T-helper 1 cell treated with Interleukin-12 subunit alpha and Interleukin-12 subunit beta and Interleukin-4 antibody, amounts not matched to agents 30 μg/mL and 1 μg/mL, for 36 hours (primary cell): ENCODE measurements around the gene MMRN1.

ENCODE experiments used
- H3K27ac Mint-ChIP-seq: one replicate; pipeline ENCODE4 v1.8.0; 2021; ENCODE audit warnings: mild to moderate bottlenecking, mixed read lengths
- H3K27me3 Mint-ChIP-seq: one replicate; pipeline ENCODE4 v1.8.0; 2021; ENCODE audit warnings: low read depth, mixed read lengths
- H3K36me3 Mint-ChIP-seq: one replicate; pipeline ENCODE4 v1.8.0; 2021; ENCODE audit warnings: low read depth, mixed read lengths
- H3K4me1 Mint-ChIP-seq: one replicate; pipeline ENCODE4 v1.8.0; 2021; ENCODE audit warnings: low read depth, mixed read lengths
- H3K4me3 Mint-ChIP-seq: one replicate; pipeline ENCODE4 v1.8.0; 2021; ENCODE audit warnings: mild to moderate bottlenecking, moderate library complexity, mixed read lengths
- H3K9me3 Mint-ChIP-seq: one replicate; pipeline ENCODE4 v1.8.0; 2021; ENCODE audit warnings: mixed read lengths

MMRN1 gene

DNA sequence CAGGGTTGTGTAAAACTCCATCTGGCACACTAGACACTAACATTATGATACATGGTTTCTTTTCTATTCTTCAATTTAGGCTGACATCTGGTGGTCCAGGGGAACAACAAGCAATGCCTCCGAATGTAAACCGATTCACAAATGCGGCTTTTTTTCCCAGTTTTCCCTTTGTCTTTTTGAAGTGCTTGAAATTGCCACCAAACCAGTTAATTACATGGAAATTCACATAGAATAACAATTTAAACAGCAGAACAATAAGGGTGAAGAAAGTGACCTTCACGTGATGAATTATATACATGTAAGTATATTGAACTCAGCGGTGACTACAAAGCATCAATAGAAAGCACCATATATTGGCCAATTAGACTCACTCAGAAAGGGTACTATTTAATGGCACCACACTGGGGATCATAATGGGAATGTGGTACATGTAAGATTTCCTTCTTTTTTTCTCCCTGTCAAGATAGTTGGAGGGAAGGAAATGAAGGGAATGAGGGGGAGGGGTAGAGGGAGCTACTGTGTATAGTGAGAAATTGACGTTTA is 103.9 kb downstream of the MMRN1 start:
- H3K36me3 Mint-ChIP-seq = no peaks in the 10 kb centered on the region
- no peaks in the 10 kb centered on the region for H3K27me3 Mint-ChIP-seq
- no peaks in the 10 kb centered on the region for H3K4me1 Mint-ChIP-seq
- H3K27ac Mint-ChIP-seq = no peak overlapping the region
- no peaks in the 10 kb centered on the region for H3K9me3 Mint-ChIP-seq
- H3K4me3 Mint-ChIP-seq = no peak overlapping the region

DNA sequence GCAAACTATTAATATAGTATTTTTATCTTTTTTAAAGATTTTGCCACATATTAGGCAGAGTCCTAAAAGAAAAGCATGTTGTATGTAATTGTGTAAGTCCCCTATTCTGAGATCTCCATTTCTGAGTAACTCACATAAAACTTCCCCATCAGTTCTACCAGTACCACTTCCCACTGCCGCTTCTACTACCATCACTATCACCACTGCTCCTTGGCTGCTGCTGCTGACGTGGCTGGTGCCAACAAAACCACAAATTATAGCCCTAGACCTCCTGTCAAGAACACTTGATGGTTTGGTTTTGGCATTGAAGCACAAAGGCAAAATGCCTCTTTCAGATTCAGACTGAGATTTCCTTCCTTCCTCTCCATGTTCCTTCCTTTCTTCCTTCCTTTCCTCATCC is 106.4 kb downstream of the MMRN1 start:
- H3K4me3 Mint-ChIP-seq = no peak overlapping the region
- H3K27ac Mint-ChIP-seq = no peak overlapping the region
- no peaks in the 10 kb centered on the region for H3K4me1 Mint-ChIP-seq
- no peaks in the 10 kb centered on the region for H3K27me3 Mint-ChIP-seq
- no peaks in the 10 kb centered on the region for H3K36me3 Mint-ChIP-seq
- H3K9me3 Mint-ChIP-seq = no peaks in the 10 kb centered on the region

GRCh38 chr4:90002441-90003062 is 107.9 kb downstream of the MMRN1 start:
- H3K27me3 Mint-ChIP-seq = no peaks in the 10 kb centered on the region
- no peaks in the 10 kb centered on the region for H3K36me3 Mint-ChIP-seq
- H3K4me1 Mint-ChIP-seq = no peaks in the 10 kb centered on the region
- no peaks in the 10 kb centered on the region for H3K9me3 Mint-ChIP-seq
- no peak overlapping the region for H3K4me3 Mint-ChIP-seq
- H3K27ac Mint-ChIP-seq = no peak overlapping the region
